GM21515 (cell line): Measurements from ENCODE around the gene KCNH6.

ENCODE experiments used
- ATAC-seq: cut with Tn5 transposase; IDR thresholded peaks from one replicate; pipeline ENCODE4 v1.9.1; 2021; ENCODE audit not compliant: unreplicated experiment

Gene KCNH6, protein sequence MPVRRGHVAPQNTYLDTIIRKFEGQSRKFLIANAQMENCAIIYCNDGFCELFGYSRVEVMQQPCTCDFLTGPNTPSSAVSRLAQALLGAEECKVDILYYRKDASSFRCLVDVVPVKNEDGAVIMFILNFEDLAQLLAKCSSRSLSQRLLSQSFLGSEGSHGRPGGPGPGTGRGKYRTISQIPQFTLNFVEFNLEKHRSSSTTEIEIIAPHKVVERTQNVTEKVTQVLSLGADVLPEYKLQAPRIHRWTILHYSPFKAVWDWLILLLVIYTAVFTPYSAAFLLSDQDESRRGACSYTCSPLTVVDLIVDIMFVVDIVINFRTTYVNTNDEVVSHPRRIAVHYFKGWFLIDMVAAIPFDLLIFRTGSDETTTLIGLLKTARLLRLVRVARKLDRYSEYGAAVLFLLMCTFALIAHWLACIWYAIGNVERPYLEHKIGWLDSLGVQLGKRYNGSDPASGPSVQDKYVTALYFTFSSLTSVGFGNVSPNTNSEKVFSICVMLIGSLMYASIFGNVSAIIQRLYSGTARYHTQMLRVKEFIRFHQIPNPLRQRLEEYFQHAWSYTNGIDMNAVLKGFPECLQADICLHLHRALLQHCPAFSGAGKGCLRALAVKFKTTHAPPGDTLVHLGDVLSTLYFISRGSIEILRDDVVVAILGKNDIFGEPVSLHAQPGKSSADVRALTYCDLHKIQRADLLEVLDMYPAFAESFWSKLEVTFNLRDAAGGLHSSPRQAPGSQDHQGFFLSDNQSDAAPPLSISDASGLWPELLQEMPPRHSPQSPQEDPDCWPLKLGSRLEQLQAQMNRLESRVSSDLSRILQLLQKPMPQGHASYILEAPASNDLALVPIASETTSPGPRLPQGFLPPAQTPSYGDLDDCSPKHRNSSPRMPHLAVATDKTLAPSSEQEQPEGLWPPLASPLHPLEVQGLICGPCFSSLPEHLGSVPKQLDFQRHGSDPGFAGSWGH

DNA sequence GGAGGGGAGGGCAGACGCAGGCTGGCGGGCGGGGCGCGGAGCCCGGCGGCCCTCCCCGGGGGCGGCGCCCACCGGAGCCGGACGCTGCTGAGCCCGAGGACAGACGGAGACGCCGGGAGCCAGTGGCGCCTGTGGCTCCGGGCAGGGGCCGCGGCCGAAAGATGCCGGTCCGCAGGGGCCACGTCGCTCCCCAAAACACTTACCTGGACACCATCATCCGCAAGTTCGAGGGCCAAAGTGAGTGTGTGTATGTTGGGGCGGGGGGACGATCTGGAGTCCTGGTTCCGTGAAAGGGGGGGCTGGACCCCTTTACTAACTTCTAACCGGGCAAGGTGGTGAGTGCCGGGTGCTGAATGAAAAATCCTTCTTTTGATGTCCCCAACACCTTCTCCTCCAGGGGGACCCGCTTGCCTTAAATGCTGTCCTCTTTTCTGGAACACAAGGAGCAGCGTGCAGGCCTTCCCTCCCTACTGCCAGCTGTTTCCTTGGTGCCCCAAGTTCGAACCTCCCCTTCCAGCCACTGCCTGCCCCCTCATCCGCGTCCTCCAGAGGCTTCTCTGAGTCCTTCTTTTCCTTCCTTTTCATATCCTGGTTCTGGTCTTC, at the start of gene KCNH6:
KCNH6 (plus strand) TSS at position 106 of the 603 bp plus-strand sequence; CDS start at position 162, 56 bp downstream.
- ATAC-seq: no peak

DNA sequence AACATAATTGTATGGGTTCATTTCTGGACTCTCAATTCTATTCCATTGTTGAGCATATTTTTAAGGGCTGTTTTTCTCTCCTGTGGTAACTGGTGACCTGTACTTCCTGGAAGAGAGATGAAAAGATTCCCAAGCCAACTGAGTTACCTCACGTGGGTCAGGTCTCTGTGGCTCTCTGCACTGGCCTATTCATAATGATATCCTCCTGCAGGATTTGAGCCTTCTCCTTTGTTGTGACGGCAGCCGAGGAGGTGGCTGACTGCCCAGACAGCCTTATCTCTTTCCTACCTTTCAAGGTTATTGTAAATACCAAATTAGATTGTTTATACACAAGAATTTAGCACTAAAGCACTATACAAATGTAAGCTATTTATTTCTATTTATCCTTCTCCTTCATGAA, 49.0 kb upstream of the KCNH6 start:
- ATAC-seq: no peak

DNA sequence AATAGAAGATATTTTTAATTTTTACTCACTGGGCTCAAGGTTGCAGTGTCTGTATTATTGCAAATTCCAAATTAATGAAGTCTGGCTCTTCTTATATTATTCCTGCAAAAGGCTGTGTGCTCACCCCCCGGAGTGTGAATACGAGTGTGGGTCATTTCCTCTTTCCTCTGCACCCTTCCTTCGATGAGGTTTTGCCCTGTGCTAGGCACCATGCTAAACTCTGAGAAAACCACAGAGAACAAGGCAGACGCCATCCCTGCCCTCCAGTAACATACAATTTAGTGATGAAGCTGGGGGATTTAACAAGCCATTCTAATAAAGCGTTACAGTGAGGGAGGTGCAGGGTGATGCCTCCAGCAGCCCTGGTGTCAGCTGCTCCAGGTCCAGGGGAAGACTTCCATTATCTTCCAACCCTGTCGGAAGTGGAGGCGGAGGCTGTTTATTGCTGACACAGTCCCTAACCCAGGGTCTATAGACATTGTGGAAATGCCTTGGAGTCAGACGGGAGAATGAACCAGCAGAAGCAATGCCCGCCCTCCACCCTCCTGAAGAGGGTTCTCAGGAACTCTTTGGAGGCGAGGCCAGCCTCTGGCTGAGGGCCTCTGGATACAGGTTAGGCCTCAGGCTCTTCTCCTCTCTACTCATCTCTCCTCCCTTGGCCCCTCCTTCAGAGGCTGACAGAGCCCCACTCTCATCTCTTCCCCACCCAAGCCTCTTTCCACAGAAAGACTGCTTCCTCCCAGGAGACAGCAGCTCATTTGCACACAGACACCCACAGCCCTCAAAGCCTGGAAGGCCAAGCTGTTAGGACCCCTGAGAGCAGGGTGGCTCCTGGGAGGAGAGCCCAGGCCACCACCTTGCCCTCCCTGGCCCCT, 48.3 kb upstream of the KCNH6 start:
- no peak for ATAC-seq

DNA sequence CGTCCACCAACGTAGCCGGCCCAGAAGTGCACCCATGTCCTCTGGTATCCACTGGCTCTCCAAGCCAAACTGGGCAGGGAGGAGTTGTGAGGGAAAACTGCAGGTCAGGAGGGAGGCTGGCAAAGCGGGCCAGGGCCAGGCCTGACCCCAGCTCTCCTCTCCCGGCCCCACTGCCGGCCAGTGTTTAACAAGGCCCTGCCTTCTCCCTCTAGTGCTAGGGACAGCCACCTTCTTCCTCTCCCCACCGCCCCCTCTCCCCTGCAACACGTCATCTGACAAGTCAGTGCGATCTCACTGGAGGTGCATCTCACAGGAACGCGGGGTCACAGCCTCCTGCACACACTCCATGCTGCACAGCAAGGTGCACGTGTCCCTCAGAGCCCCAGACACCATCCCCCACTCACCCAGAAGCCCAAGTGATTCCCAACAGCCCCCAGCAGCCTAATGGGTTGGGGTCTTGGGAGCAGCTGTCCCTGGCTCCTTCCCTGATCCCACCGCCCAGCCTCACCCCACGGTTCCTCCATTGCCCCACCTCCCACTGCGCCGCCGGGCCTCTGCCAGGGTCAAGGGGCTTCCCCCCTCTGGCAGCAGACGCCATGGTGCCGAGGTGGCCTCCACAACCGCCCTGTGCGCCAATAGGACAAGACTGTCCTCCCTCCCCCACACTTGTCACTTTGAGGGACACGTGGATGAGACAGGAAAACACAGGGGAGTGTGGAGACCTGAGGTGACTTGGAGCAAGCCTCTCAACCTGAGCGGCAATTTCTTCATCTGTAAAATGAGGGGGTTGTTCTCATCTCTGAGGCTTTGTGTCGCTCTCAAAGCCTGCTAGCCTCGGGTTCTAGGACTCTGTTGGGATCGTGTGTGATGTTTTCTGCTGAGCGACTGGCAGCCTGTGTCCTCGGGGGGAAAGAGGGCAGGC, 47.4 kb upstream of the KCNH6 start:
- ATAC-seq: no peak

DNA sequence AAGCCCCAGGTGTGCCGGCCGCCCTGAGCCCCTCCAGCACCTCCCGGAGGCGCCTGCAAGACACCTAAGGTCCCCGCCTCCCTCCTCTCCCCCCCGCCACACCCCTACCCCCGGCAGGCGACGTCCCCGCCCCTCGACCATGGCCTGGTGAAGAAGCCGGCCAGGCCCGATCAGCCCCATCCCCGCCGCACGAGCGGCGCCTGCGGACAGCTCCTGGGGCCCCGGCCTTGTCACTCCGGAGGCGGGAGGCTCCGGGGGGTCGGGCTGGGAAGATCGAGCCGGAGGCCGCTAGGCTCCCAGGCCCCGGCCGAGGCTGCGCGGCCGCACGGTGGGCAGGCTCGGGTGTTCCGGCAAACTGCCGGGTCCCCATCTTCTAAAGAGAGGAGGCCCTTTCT, 46.7 kb upstream of the KCNH6 start:
- ATAC-seq: no peak

DNA sequence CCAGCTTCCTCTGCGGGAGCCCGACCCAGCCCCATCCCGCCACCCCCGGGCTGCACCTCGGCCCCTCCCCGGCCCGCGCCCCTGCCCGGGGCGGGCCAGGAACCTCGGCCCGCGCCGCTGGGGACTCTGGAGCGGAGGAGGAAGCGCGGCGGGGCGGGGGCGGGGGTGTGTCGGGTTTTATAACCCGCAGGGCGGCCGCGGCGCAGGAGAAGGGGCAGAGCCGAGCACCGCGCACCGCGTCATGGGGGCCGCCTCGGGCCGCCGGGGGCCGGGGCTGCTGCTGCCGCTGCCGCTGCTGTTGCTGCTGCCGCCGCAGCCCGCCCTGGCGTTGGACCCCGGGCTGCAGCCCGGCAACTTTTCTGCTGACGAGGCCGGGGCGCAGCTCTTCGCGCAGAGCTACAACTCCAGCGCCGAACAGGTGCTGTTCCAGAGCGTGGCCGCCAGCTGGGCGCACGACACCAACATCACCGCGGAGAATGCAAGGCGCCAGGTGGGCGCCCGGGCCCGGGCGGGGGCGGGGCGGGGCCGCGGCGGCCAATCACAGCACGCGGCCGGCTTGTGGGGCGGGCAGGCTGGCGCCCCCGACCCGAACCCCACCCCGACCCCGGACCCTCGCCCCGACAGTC, 46.2 kb upstream of the KCNH6 start, which contains the start of gene ACE:
ACE (plus strand) TSS at position 208 of the 626 bp plus-strand sequence; CDS start at position 242, 34 bp downstream.
- ATAC-seq: no peak

DNA sequence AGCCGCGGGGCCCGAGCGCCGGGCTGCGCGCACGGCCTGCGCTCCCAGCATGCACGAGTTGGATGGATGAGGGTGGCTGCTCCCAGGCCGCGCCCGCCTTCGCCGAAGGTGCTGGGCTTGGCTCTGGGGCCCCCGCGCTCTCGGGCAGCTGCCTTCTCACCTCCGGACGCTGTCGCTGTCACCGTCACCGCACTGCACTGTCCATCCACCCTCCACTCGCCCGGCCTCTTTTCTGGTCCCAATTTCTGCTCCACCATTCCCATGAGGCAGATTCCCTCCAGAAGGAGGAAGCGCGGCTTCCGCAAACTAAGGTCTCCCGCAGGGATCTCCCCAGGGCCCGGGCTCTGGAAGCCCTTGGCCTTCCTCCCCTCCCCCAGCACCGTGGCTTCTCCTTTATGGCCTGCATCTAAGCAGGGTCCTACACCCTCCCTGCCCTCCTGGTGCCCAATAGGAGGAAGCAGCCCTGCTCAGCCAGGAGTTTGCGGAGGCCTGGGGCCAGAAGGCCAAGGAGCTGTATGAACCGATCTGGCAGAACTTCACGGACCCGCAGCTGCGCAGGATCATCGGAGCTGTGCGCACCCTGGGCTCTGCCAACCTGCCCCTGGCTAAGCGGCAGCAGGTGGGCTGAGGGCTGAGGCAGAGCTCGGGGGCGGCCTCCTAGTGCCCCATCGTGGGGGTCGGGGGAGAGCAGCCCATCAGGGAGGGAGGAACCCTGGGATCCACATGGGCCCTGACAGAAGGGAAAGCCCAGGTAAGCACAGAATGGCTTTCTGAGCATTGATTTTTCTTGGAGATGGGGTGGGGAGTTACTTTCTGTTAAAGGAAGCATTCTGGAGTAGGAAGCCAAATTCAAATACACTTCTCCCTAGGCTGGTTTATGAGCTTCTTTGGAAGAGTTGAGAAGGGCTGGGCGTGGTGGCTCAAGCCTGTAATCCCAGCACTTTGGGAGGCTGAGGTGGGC, 45.4 kb upstream of the KCNH6 start:
- no peak for ATAC-seq

DNA sequence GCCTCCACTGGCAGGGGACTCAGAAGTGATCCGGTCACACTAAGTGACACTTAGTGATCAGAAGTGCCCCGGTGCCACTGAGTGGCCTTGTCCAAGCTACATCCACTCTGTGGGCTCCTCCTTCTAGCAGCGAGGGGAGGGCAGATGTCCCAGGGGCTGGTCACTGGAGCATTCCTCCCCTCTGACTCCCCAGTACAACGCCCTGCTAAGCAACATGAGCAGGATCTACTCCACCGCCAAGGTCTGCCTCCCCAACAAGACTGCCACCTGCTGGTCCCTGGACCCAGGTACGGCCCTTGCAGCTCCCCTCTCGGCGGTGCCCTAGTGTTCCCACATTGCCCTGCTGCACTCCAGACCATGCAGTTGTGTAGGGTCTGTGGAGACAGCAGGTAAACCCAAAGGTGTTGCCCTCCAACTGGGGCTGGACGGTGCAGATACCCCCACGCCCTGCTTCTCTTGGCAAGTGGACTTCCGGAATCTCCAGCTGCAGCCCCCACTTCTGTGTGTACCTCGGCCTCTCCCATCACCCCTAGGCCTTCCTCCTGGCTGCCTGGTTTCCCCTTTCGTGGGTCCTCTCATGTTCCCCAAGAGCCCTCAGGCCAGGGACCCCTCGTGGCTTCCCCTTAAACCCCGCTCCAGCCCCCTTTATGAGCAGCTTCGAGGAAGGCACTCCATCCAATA, 44.2 kb upstream of the KCNH6 start:
- ATAC-seq: no peak

DNA sequence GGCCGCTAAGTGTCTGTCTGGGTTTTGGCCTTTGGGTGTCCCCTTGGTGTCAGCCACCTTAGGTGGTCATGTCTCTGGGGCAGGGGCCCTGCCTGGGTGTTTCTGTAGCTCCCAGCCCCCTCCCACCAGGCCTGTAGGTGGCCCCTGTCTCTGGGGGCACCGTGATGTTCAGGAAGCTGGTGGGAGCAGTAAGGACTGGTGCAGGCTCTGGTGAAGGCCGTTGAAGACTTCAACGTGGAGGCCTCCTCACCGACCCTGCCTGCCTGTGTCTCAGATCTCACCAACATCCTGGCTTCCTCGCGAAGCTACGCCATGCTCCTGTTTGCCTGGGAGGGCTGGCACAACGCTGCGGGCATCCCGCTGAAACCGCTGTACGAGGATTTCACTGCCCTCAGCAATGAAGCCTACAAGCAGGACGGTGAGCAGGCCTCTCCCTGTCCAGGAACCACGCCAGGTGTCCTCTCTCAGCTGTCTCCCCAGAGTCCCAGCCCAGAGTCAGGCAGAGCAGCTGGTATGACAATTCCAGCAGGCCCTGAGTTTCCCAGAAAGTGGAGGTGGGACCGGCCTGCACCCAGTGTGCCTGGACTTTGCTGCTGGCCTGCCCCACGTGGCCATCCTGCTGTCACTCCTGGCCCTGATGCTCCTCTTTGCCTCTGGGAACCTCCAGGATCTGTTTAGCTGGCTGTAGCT, 43.5 kb upstream of the KCNH6 start:
- no peak for ATAC-seq

DNA sequence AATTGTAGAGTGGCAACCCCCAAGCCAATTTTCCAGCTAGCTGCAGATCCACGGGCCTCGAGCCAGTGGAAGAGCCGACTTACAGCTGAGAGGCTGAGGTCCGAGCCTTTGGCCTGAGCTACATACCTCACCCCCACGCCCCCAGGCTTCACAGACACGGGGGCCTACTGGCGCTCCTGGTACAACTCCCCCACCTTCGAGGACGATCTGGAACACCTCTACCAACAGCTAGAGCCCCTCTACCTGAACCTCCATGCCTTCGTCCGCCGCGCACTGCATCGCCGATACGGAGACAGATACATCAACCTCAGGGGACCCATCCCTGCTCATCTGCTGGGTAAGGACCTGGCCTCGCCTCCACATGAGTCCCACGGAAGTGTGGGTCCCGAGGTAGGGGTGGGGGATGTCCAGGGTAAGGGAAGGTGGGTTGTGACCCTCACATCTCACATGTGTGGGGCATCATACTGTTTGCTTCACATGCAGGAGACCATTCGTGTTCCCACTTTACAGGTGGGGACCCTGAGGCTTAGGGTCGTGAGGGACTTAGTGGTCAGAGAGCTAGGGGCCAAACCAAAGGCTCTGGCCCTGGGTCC, 42.9 kb upstream of the KCNH6 start:
- no peak for ATAC-seq

DNA sequence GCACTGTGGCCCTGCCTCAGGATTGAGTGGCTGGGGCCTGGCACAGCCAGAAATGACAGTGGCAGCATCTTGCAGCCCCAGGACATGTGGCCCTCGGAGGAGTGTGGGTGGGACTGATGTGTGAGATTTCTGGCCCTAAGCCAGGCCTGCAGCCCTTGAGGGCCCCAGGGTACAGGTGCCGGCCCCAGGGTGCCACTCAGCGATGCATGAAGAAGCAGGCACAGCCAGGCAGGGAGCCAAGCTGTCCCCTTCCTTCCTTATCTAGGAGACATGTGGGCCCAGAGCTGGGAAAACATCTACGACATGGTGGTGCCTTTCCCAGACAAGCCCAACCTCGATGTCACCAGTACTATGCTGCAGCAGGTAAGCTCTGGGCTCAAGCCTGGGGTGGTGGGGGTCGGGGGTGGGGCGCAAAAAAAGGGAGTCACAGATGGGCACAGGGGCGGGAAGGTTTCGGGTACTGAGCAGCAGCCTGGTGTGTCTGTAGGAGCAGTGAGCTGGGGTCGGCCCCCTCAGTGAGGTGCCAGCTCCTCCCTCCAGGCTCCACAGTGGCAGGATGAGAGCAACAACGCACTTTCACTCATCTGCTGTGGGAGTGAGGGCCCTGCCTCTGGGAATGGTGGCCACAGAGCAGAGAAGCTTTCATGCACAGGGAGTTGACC, 42.2 kb upstream of the KCNH6 start:
- no peak for ATAC-seq

DNA sequence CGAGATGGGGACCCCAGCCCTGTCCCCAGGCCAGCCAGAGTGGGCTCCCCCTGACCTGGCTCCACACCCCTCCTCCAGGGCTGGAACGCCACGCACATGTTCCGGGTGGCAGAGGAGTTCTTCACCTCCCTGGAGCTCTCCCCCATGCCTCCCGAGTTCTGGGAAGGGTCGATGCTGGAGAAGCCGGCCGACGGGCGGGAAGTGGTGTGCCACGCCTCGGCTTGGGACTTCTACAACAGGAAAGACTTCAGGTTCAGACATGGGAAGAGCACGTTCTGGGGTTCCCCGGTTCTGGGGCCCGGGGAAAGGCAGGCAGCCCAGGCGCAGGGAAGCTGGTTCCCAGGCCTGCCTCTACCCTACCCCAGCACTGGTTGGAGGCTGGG, 41.7 kb upstream of the KCNH6 start:
- ATAC-seq: no peak

DNA sequence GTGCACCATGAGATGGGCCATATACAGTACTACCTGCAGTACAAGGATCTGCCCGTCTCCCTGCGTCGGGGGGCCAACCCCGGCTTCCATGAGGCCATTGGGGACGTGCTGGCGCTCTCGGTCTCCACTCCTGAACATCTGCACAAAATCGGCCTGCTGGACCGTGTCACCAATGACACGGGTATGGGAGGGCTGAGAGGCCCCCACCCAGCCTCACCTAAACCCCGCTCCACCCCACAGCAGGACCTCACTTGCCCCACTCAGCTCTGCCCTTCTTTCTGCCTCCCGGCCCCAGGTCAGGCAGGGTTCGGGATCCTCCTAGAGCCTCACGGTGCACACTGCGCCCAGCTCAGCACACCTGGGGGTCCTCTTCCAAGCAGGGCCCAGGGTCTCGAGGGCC, 40.6 kb upstream of the KCNH6 start:
- no peak for ATAC-seq

DNA sequence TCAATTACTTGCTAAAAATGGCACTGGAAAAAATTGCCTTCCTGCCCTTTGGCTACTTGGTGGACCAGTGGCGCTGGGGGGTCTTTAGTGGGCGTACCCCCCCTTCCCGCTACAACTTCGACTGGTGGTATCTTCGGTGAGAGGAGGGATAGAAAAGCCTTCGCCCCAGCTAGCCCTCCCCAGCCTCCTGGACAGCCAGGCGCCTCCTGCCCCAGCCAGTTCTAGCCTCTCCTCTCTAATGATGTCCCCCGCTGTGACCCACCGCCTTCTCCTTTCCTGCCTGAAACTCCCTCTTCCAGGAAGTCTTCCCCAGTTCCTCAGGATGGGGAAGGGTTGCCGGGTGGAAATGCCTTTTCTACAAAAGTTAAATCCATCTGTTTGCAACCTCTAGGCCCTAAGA, 40.1 kb upstream of the KCNH6 start:
- no peak for ATAC-seq

DNA sequence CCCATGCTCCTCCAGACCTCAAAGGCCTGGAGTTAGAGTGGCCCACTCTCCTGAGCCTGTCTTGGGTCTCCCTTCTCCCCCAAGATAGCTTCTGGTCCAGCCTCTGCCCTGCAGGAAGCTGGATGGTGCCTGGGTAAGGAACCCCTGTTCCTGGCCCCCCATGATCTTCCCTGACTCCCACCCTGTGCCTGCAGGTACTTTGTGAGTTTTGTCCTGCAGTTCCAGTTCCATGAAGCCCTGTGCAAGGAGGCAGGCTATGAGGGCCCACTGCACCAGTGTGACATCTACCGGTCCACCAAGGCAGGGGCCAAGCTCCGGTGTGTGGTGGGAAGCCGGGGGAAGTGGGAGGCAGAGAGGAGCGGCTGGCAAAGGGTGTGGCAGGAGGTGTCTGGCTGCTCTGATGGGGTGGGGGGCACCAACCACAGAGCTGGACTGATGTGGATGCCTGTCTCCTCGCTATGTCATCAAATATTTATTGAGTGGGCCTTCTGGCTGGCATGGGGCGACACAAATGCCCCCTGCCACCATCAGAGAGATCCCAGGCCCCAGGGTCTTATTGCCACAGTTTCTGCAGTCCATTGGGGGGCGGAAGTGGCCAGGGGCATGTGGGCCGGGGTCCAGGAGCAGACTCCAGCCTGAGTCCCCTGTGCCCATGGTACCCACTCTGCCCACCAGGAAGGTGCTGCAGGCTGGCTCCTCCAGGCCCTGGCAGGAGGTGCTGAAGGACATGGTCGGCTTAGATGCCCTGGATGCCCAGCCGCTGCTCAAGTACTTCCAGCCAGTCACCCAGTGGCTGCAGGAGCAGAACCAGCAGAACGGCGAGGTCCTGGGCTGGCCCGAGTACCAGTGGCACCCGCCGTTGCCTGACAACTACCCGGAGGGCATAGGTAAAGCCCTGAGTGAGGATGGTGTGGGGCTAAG, 39.2 kb upstream of the KCNH6 start:
- ATAC-seq: no peak
